ENCODE data around the gene DNAH9.

DNAH9 gene

GRCh38 chr17:11704041-11704440 is 105.8 kb downstream of the DNAH9 start:
- no peak for DNase-seq (ENCODE audit: low spot score)
- TF ChIP-seq CTCF (IDR thresholded peaks at IDR 0.05; ENCODE audit: extremely low read depth, missing control alignments): no peak

- no peak for TF ChIP-seq CTCF (IDR thresholded peaks at IDR 0.05; ENCODE audit: extremely low read depth, missing control alignments)
- no peak for DNase-seq (ENCODE audit: low spot score)
Measured at GRCh38 chr17:11705111-11705510, 106.8 kb downstream of the DNAH9 start.

- no peak for TF ChIP-seq CTCF (IDR thresholded peaks at IDR 0.05; ENCODE audit: extremely low read depth, missing control alignments)
- no peak for DNase-seq (ENCODE audit: low spot score)
Measured at GRCh38 chr17:11707586-11707985, 109.3 kb downstream of the DNAH9 start.

GRCh38 chr17:11712456-11712855 is 114.2 kb downstream of the DNAH9 start:
- TF ChIP-seq CTCF (IDR thresholded peaks at IDR 0.05; ENCODE audit: extremely low read depth, missing control alignments): no peak
- no peak for DNase-seq (ENCODE audit: low spot score)

- no peak for TF ChIP-seq CTCF (IDR thresholded peaks at IDR 0.05; ENCODE audit: extremely low read depth, missing control alignments)
- DNase-seq (ENCODE audit: low spot score): no peak
Measured at GRCh38 chr17:11719203-11719602, 120.9 kb downstream of the DNAH9 start.

- TF ChIP-seq CTCF (IDR thresholded peaks at IDR 0.05; ENCODE audit: extremely low read depth, missing control alignments): no peak
- no peak for DNase-seq (ENCODE audit: low spot score)
Measured at GRCh38 chr17:11719856-11720255, 121.6 kb downstream of the DNAH9 start.

- no peak for DNase-seq (ENCODE audit: low spot score)
Measured at GRCh38 chr17:11720816-11721215, 122.5 kb downstream of the DNAH9 start.

More at GRCh38 chr17:11720816-11721215, 122.5 kb downstream of the DNAH9 start:
- no peak for TF ChIP-seq CTCF (IDR thresholded peaks at IDR 0.05; ENCODE audit: extremely low read depth, missing control alignments)
